ENCODE results near the gene ACTR6. TPM values are rescaled to one million over a fixed set of nuclear protein-coding genes. Genes with fewer than 3 reads are reported as not detected.

ACTR6 gene
- total and polyA plus RNA-seq, 10 of the 15 experiments (the other 5 are each of a cell fraction or from before 2014, with no cell fraction given) = 17.4 to 62.4 (median 40.5) TPM

DNA sequence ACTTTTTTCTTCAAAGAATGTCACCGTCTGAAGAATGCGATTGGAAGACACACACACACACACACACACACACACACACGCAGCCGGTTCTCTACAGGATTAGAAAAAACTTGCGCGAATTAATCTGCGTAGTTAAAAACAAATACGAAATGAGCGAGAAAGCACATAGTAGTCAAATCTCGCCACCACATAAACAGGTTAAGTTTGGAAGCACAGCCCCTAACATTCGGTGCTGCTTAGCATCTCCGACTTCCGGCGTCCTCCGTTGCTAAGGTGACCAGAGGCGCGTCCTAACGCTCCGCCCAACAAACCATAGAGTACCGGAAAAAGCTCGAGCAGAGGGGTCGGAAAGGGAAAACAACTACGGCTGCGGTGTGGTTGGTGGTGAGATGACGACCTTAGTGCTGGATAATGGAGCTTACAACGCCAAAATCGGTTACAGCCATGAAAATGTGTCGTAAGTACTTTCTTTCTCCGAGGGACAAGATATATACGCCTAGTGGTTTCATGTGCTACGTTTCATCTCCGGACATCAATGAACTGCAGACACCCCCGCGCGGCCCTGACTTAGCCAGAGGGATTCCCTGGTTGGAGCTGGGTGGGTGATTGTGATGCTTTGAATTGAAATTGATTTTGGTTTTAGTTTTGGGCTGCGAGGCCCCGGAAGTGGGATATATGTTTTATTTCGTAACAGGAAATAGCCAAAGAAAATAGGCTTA lies at the start of gene ACTR6 (continued):
- no peak for TF ChIP-seq RAD51 (IDR thresholded peaks at IDR 0.05)
- TF ChIP-seq LARP7 (IDR thresholded peaks at IDR 0.05) = 0 out of 2 replicates have a peak, but pooled peaks have one; percentile 52
- peak; percentile 99 for TF ChIP-seq SIN3A (IDR thresholded peaks at IDR 0.05; ENCODE audit: low read depth, low read length)
- TF ChIP-seq, protein P1, sequence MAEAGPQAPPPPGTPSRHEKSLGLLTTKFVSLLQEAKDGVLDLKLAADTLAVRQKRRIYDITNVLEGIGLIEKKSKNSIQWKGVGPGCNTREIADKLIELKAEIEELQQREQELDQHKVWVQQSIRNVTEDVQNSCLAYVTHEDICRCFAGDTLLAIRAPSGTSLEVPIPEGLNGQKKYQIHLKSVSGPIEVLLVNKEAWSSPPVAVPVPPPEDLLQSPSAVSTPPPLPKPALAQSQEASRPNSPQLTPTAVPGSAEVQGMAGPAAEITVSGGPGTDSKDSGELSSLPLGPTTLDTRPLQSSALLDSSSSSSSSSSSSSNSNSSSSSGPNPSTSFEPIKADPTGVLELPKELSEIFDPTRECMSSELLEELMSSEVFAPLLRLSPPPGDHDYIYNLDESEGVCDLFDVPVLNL (IDR thresholded peaks at IDR 0.05; ENCODE audit: low read depth, low read length) = no peak
- no peak for TF ChIP-seq BHLHE40 (IDR thresholded peaks at IDR 0.05; ENCODE audit: borderline replicate concordance in 1 of 2, low read depth in 2 of 2, low read length in 1 of 2)
- TF ChIP-seq NR2C1 (IDR thresholded peaks at IDR 0.05) = 0 out of 2 replicates have a peak, but pooled peaks have one; percentile 22
- peak; percentile 93 for TF ChIP-seq CBFB (IDR thresholded peaks at IDR 0.05; ENCODE audit: low read depth)
- no peak for TF ChIP-seq HDAC6 (IDR thresholded peaks at IDR 0.05; ENCODE audit: unreplicated experiment)
- TF ChIP-seq CHD2 (IDR thresholded peaks at IDR 0.05; ENCODE audit: borderline replicate concordance, low read depth, low read length) = no peak; the same call in 1 of the 2 replicates
- no peak for TF ChIP-seq GATAD2B (conservative IDR thresholded peaks at IDR 0.05; ENCODE audit: low read depth)
- no peak for TF ChIP-seq FOS (IDR thresholded peaks at IDR 0.05; ENCODE audit: borderline replicate concordance, extremely low read depth, insufficient read length)
- TF ChIP-seq, protein P2, sequence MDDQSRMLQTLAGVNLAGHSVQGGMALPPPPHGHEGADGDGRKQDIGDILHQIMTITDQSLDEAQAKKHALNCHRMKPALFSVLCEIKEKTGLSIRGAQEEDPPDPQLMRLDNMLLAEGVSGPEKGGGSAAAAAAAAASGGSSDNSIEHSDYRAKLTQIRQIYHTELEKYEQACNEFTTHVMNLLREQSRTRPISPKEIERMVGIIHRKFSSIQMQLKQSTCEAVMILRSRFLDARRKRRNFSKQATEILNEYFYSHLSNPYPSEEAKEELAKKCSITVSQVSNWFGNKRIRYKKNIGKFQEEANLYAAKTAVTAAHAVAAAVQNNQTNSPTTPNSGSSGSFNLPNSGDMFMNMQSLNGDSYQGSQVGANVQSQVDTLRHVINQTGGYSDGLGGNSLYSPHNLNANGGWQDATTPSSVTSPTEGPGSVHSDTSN (IDR thresholded peaks at IDR 0.05; ENCODE audit: insufficient replicate concordance, low read depth, low read length) = no peak
- TF ChIP-seq, protein P3, sequence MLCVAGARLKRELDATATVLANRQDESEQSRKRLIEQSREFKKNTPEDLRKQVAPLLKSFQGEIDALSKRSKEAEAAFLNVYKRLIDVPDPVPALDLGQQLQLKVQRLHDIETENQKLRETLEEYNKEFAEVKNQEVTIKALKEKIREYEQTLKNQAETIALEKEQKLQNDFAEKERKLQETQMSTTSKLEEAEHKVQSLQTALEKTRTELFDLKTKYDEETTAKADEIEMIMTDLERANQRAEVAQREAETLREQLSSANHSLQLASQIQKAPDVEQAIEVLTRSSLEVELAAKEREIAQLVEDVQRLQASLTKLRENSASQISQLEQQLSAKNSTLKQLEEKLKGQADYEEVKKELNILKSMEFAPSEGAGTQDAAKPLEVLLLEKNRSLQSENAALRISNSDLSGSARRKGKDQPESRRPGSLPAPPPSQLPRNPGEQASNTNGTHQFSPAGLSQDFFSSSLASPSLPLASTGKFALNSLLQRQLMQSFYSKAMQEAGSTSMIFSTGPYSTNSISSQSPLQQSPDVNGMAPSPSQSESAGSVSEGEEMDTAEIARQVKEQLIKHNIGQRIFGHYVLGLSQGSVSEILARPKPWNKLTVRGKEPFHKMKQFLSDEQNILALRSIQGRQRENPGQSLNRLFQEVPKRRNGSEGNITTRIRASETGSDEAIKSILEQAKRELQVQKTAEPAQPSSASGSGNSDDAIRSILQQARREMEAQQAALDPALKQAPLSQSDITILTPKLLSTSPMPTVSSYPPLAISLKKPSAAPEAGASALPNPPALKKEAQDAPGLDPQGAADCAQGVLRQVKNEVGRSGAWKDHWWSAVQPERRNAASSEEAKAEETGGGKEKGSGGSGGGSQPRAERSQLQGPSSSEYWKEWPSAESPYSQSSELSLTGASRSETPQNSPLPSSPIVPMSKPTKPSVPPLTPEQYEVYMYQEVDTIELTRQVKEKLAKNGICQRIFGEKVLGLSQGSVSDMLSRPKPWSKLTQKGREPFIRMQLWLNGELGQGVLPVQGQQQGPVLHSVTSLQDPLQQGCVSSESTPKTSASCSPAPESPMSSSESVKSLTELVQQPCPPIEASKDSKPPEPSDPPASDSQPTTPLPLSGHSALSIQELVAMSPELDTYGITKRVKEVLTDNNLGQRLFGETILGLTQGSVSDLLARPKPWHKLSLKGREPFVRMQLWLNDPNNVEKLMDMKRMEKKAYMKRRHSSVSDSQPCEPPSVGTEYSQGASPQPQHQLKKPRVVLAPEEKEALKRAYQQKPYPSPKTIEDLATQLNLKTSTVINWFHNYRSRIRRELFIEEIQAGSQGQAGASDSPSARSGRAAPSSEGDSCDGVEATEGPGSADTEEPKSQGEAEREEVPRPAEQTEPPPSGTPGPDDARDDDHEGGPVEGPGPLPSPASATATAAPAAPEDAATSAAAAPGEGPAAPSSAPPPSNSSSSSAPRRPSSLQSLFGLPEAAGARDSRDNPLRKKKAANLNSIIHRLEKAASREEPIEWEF (IDR thresholded peaks at IDR 0.05; ENCODE audit: insufficient replicate concordance, low read depth, low read length) = peak; percentile 62
- TF ChIP-seq, protein P4, sequence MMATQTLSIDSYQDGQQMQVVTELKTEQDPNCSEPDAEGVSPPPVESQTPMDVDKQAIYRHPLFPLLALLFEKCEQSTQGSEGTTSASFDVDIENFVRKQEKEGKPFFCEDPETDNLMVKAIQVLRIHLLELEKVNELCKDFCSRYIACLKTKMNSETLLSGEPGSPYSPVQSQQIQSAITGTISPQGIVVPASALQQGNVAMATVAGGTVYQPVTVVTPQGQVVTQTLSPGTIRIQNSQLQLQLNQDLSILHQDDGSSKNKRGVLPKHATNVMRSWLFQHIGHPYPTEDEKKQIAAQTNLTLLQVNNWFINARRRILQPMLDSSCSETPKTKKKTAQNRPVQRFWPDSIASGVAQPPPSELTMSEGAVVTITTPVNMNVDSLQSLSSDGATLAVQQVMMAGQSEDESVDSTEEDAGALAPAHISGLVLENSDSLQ (IDR thresholded peaks at IDR 0.05) = no peak
- TF ChIP-seq, protein P5, sequence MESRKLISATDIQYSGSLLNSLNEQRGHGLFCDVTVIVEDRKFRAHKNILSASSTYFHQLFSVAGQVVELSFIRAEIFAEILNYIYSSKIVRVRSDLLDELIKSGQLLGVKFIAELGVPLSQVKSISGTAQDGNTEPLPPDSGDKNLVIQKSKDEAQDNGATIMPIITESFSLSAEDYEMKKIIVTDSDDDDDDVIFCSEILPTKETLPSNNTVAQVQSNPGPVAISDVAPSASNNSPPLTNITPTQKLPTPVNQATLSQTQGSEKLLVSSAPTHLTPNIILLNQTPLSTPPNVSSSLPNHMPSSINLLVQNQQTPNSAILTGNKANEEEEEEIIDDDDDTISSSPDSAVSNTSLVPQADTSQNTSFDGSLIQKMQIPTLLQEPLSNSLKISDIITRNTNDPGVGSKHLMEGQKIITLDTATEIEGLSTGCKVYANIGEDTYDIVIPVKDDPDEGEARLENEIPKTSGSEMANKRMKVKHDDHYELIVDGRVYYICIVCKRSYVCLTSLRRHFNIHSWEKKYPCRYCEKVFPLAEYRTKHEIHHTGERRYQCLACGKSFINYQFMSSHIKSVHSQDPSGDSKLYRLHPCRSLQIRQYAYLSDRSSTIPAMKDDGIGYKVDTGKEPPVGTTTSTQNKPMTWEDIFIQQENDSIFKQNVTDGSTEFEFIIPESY (IDR thresholded peaks at IDR 0.05) = no peak
- TF ChIP-seq GABPA (IDR thresholded peaks at IDR 0.05; ENCODE audit: low read depth) = peak; percentile 91
- TF ChIP-seq POLR2AphosphoS5 (IDR thresholded peaks at IDR 0.05; ENCODE audit: low read length) = peak; percentile 93
- peak; percentile 73 for TF ChIP-seq FOXK2 (IDR thresholded peaks at IDR 0.05)
- TF ChIP-seq MXI1 (IDR thresholded peaks at IDR 0.05; ENCODE audit: low read depth, low read length) = peak; percentile 96

Data from GM12878 (cell line).